Thyroid gland (tissue), 4 donors: ENCODE data around the gene SLC29A2.

Experiments used
- POLR2A ChIP-seq, 2 donors: fragments of 450-650 bp; IDR thresholded peaks; one replicate each; pipeline ENCODE4 v1.6.1; 2017; ENCODE audit warnings: antibody characterized with exemption in 2 of 2, mild to moderate bottlenecking in 2 of 2, moderate library complexity in 1 of 2
- TF ChIP-seq, protein P1 (sequence below), 6 experiments: fragments of 200-600 bp in 3 of 6; fragments of 450-650 bp in 3 of 6; sonication (generic) in 3 of 6; IDR thresholded peaks; one replicate each; pipeline ENCODE4 v1.5.1; 2016 to 2019; ENCODE audit warnings: antibody characterized with exemption in 6 of 6, mild to moderate bottlenecking in 2 of 6, inconsistent platforms in 1 of 6, moderate library complexity in 1 of 6

DNA sequence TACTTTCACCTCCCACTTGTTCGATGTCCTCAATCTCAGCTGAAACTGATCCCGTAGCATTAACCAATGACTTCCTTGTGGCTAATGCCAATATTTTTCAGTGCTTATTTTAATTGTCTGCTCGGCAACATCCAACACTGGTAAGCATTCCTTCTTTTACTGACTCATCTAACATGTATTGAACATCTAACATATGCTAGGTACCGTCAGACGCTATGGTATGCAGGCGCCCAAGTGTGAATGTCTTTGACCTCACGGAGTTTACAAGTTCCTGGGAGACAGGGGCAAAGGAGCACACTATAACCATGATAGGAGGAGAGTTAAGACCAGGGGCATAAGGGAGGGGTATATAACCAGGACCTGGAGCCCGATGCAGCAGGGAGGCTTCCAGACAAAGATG is 28.4 kb downstream of the SLC29A2 start:
- no peak for TF ChIP-seq POLR2A (IDR thresholded peaks at IDR 0.05)
- TF ChIP-seq, protein P1, sequence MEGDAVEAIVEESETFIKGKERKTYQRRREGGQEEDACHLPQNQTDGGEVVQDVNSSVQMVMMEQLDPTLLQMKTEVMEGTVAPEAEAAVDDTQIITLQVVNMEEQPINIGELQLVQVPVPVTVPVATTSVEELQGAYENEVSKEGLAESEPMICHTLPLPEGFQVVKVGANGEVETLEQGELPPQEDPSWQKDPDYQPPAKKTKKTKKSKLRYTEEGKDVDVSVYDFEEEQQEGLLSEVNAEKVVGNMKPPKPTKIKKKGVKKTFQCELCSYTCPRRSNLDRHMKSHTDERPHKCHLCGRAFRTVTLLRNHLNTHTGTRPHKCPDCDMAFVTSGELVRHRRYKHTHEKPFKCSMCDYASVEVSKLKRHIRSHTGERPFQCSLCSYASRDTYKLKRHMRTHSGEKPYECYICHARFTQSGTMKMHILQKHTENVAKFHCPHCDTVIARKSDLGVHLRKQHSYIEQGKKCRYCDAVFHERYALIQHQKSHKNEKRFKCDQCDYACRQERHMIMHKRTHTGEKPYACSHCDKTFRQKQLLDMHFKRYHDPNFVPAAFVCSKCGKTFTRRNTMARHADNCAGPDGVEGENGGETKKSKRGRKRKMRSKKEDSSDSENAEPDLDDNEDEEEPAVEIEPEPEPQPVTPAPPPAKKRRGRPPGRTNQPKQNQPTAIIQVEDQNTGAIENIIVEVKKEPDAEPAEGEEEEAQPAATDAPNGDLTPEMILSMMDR (IDR thresholded peaks at IDR 0.05), result no peak
